Measurements from ENCODE around the gene OTUD3.
A peak's percentile ranks its signal among the peaks of the same experiment; 100 is the strongest.

Gene OTUD3

GRCh38 chr1:19907456-19907855 lies 25.3 kb downstream of the OTUD3 start:
- no peak overlapping the region for H3K4me3 ChIP-seq (ENCODE audit: low read depth, low read length)
- in situ Hi-C loops (cut with HindIII; ENCODE audit: low sequenced_read_pairs), result no loop called here
- no peak for DNase-seq (ENCODE audit: low read depth)
- TF ChIP-seq, protein P1, sequence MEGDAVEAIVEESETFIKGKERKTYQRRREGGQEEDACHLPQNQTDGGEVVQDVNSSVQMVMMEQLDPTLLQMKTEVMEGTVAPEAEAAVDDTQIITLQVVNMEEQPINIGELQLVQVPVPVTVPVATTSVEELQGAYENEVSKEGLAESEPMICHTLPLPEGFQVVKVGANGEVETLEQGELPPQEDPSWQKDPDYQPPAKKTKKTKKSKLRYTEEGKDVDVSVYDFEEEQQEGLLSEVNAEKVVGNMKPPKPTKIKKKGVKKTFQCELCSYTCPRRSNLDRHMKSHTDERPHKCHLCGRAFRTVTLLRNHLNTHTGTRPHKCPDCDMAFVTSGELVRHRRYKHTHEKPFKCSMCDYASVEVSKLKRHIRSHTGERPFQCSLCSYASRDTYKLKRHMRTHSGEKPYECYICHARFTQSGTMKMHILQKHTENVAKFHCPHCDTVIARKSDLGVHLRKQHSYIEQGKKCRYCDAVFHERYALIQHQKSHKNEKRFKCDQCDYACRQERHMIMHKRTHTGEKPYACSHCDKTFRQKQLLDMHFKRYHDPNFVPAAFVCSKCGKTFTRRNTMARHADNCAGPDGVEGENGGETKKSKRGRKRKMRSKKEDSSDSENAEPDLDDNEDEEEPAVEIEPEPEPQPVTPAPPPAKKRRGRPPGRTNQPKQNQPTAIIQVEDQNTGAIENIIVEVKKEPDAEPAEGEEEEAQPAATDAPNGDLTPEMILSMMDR (IDR thresholded peaks at IDR 0.05; ENCODE audit: low read depth, low read length, missing control alignments), result no peak

- TF ChIP-seq, protein P1 (IDR thresholded peaks at IDR 0.05; ENCODE audit: low read depth, low read length, missing control alignments), result no peak
- in situ Hi-C loops (cut with HindIII; ENCODE audit: low sequenced_read_pairs), result no loop called here
- no peak overlapping the region for H3K4me3 ChIP-seq (ENCODE audit: low read depth, low read length)
- DNase-seq (ENCODE audit: low read depth), result no peak
These were observed 27.2 kb downstream of the OTUD3 start for GRCh38 chr1:19909392-19909791.

DNA sequence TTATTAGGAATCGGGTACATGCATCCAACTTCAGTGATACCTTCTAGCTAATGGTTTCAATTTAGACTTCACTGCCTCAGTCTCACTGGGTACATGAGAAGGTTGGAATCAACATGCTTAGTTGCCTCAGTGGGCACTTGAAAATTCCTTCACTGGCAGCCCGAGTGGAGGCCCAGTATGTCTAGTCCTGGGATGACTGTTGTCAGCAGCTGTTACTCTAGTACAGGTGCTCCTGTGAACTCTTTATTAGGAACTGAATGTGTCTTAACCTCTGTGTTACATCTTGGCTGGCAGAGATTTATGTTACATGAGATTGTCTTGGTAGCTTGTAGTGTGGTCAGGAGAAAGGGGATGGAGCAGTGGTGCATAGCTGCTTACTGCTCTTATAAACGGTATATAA lies 27.8 kb downstream of the OTUD3 start:
- in situ Hi-C loops (cut with HindIII; ENCODE audit: low sequenced_read_pairs), result no loop called here
- no peak overlapping the region for H3K4me3 ChIP-seq (ENCODE audit: low read depth, low read length)
- no peak for DNase-seq (ENCODE audit: low read depth)
- TF ChIP-seq, protein P1 (IDR thresholded peaks at IDR 0.05; ENCODE audit: low read depth, low read length, missing control alignments), result no peak

DNA sequence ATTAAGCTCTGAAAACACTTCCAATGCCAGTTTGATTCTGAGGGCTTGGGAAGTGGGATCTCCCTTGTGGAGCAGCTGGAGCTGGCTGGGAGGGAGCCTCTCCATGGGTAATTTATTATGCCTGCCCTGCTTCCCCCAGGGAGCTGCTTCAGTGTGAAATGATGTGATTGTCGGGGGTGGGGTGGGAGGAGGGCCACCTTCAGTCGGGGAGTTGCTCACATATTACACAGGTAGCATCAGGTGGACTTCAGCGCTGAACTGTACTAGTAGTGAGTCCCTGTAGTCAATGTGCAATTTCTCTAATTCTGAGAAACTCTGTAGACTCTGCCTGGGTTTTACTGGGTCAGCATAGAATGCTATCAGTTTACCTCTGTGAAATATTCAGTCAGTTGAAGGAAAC lies 28.5 kb downstream of the OTUD3 start:
- no peak for DNase-seq (ENCODE audit: low read depth)
- in situ Hi-C loops (cut with HindIII; ENCODE audit: low sequenced_read_pairs), result no loop called here
- TF ChIP-seq, protein P1 (IDR thresholded peaks at IDR 0.05; ENCODE audit: low read depth, low read length, missing control alignments), result no peak
- no peak overlapping the region for H3K4me3 ChIP-seq (ENCODE audit: low read depth, low read length)

- H3K4me3 ChIP-seq (ENCODE audit: low read depth, low read length), result no peak overlapping the region
- TF ChIP-seq, protein P1 (IDR thresholded peaks at IDR 0.05; ENCODE audit: low read depth, low read length, missing control alignments), result peak; percentile 93
- peak; percentile 76 for DNase-seq (ENCODE audit: low read depth)
- in situ Hi-C loops (cut with HindIII; ENCODE audit: low sequenced_read_pairs), result no loop called here
These were observed 35.9 kb downstream of the OTUD3 start for GRCh38 chr1:19918057-19918456.

- no peak overlapping the region for H3K4me3 ChIP-seq (ENCODE audit: low read depth, low read length)
- TF ChIP-seq, protein P1 (IDR thresholded peaks at IDR 0.05; ENCODE audit: low read depth, low read length, missing control alignments), result no peak
- no peak for DNase-seq (ENCODE audit: low read depth)
- in situ Hi-C loops (cut with HindIII; ENCODE audit: low sequenced_read_pairs), result no loop called here
These were observed 38.0 kb downstream of the OTUD3 start for GRCh38 chr1:19920132-19920710.
